Measurements from ENCODE around the gene CDH12. TPM values are rescaled to one million over a fixed set of nuclear protein-coding genes. Genes with fewer than 3 reads are reported as not detected.

CDH12 gene
- total RNA-seq, 2 donors from 2014 or later: 0.90 to 1.9 TPM

DNA sequence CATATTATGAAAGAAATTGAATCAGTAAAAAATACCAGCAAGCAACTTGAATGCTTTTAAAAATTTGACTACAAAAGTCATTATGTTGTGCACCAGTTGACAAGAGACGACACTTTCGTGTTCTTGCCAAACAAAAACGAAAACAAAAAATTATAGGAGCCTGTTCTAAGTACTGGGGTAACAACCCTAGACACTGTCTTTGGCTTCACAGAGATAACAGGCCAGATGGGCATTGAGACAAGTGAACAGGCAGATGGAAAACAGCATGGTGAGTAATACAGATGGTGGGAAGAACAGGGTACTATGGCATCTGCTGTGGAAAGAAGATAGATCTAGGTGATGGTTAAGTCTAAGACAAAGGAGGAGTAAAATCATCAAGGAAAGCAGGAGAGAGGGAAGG, 99.0 kb downstream of the CDH12 start:
- Histone ChIP-seq H3K4me1 (ENCODE audit: control insufficient read depth, insufficient read depth, low read length) (no peaks in the 10 kb centered on the region), H3K36me3 (ENCODE audit: control insufficient read depth, insufficient read depth, low read length) (no peaks in the 10 kb centered on the region), H3K27me3 (ENCODE audit: control insufficient read depth, insufficient read depth, low read length, poor library complexity, severe bottlenecking) (no peaks in the 10 kb centered on the region), H3K9ac (ENCODE audit: extremely low read depth, low read length, poor library complexity, severe bottlenecking) (no peak overlapping the region), H3K9me3 (ENCODE audit: control insufficient read depth, low read length) (no peaks in the 10 kb centered on the region), H3K27ac (ENCODE audit: low read depth, low read length) (no peak overlapping the region), H3K4me3 (ENCODE audit: low read length) (no peak overlapping the region)
- 92 to 100% methylated on average over 3 of the region's 3 CpGs for WGBS, 2 experiments (ENCODE audit: insufficient coverage in 1 of 2, insufficient read length in 1 of 2)
- TF ChIP-seq, protein P1, sequence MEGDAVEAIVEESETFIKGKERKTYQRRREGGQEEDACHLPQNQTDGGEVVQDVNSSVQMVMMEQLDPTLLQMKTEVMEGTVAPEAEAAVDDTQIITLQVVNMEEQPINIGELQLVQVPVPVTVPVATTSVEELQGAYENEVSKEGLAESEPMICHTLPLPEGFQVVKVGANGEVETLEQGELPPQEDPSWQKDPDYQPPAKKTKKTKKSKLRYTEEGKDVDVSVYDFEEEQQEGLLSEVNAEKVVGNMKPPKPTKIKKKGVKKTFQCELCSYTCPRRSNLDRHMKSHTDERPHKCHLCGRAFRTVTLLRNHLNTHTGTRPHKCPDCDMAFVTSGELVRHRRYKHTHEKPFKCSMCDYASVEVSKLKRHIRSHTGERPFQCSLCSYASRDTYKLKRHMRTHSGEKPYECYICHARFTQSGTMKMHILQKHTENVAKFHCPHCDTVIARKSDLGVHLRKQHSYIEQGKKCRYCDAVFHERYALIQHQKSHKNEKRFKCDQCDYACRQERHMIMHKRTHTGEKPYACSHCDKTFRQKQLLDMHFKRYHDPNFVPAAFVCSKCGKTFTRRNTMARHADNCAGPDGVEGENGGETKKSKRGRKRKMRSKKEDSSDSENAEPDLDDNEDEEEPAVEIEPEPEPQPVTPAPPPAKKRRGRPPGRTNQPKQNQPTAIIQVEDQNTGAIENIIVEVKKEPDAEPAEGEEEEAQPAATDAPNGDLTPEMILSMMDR (conservative IDR thresholded peaks at IDR 0.05): no peak
- H3K27ac Mint-ChIP-seq: no peak overlapping the region
- no peak for DNase-seq
- no peaks in the 10 kb centered on the region for H3K4me1 Mint-ChIP-seq
- H3K9me3 Mint-ChIP-seq: peaks cover 5% of the 10 kb centered on the region
- H3K36me3 Mint-ChIP-seq (ENCODE audit: low read depth): no peaks in the 10 kb centered on the region
- H3K4me3 Mint-ChIP-seq: no peak overlapping the region
- no peaks in the 10 kb centered on the region for H3K27me3 Mint-ChIP-seq (ENCODE audit: insufficient read depth)

DNA sequence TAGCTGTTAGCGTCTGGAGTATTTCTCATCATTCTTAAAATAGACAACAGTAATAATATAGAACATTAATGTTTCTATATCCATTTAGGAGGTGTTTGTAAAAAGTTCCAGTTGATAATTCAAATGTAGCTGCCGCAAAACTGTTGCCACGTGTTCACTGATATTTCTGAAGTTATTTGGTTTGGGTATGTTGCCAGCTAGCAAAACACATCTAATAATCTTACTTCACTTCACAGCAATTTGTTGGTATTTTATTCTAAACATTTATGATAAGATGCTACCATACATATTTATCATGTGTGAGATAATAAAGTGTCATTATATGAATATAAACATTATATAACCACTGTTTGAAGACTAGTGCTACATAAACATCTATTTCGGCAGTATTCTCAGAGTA, 101.6 kb downstream of the CDH12 start:
- H3K27me3 ChIP-seq (ENCODE audit: control insufficient read depth, insufficient read depth, low read length, poor library complexity, severe bottlenecking): no peaks in the 10 kb centered on the region
- peaks cover 5% of the 10 kb centered on the region for H3K9me3 Mint-ChIP-seq
- TF ChIP-seq, protein P1 (conservative IDR thresholded peaks at IDR 0.05): no peak

DNA sequence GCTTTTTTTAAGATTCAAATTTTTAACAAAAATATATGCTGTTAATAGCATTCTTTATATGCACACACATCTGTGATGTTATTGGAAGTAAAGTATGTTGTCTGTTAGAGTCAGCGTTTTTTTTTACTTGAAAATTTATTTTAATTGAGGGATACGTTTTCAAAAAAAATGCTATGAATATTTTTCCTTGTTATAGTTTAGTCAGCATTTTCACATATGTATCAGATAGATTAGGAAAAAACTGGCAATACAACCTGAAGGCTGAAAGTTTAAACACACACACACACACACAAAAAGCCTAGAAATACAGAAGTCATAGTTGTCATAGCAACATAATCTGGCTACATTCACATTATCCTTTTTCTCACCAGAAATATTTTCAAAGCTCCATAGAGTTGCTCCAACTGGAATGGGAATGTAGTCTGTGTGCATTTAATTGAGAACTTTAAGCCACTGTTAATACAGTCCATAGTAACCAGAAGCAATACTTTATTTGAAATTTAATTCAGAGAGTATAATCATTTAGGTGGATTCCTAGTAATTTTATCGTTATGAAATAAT, 116.6 kb downstream of the CDH12 start:
- Mint-ChIP-seq H3K4me3 (no peak overlapping the region), H3K36me3 (ENCODE audit: low read depth) (no peaks in the 10 kb centered on the region), H3K4me1 (no peaks in the 10 kb centered on the region), H3K9me3 (no peaks in the 10 kb centered on the region), H3K27ac (no peak overlapping the region), H3K27me3 (ENCODE audit: insufficient read depth) (no peaks in the 10 kb centered on the region)
- Histone ChIP-seq H3K27ac (ENCODE audit: low read depth, low read length) (no peak overlapping the region), H3K36me3 (ENCODE audit: control insufficient read depth, insufficient read depth, low read length) (no peaks in the 10 kb centered on the region), H3K4me3 (ENCODE audit: low read length) (no peak overlapping the region), H3K27me3 (ENCODE audit: control insufficient read depth, insufficient read depth, low read length, poor library complexity, severe bottlenecking) (no peaks in the 10 kb centered on the region), H3K4me1 (ENCODE audit: control insufficient read depth, insufficient read depth, low read length) (no peaks in the 10 kb centered on the region), H3K9me3 (ENCODE audit: control insufficient read depth, low read length) (no peaks in the 10 kb centered on the region), H3K9ac (ENCODE audit: extremely low read depth, low read length, poor library complexity, severe bottlenecking) (no peak overlapping the region)
- no peak for DNase-seq
- WGBS, 2 experiments (ENCODE audit: insufficient coverage in 1 of 2, insufficient read length in 1 of 2): 83% methylated on average over 1 of the region's 3 CpGs; no CpG with 5 or more reads in 1 of the 2 experiments
- TF ChIP-seq, protein P1 (conservative IDR thresholded peaks at IDR 0.05): no peak

More for the DNA sequence above, 101.6 kb downstream of the CDH12 start:
- DNase-seq: no peak
- Histone ChIP-seq H3K4me1 (ENCODE audit: control insufficient read depth, insufficient read depth, low read length) (no peaks in the 10 kb centered on the region), H3K9me3 (ENCODE audit: control insufficient read depth, low read length) (no peaks in the 10 kb centered on the region), H3K36me3 (ENCODE audit: control insufficient read depth, insufficient read depth, low read length) (no peaks in the 10 kb centered on the region), H3K4me3 (ENCODE audit: low read length) (no peak overlapping the region), H3K27ac (ENCODE audit: low read depth, low read length) (no peak overlapping the region), H3K9ac (ENCODE audit: extremely low read depth, low read length, poor library complexity, severe bottlenecking) (no peak overlapping the region)
- no peak overlapping the region for H3K4me3 Mint-ChIP-seq
- 96% methylated on average over 3 of the region's 4 CpGs; no CpG with 5 or more reads in 1 of the 2 experiments for WGBS, 2 experiments (ENCODE audit: insufficient coverage in 1 of 2, insufficient read length in 1 of 2)
- no peak overlapping the region for H3K27ac Mint-ChIP-seq
- no peaks in the 10 kb centered on the region for H3K4me1 Mint-ChIP-seq
- no peaks in the 10 kb centered on the region for H3K27me3 Mint-ChIP-seq (ENCODE audit: insufficient read depth)
- H3K36me3 Mint-ChIP-seq (ENCODE audit: low read depth): no peaks in the 10 kb centered on the region

Measured in endodermal cell (in vitro differentiated cells).